HL-60 (cell line): ENCODE results near the gene C1orf226.

Experiments used
- CTCF ChIP-seq: IDR thresholded peaks from one replicate; pipeline ENCODE4 v1.5.1; 2011; ENCODE audit warnings: low read length, control low read depth, inconsistent platforms; ENCODE audit not compliant: insufficient read depth
- GABPA ChIP-seq: IDR thresholded peaks from 2 replicates; pipeline ENCODE4 v1.6.1; 2012; ENCODE audit warnings: low read depth
- POLR2AphosphoS5 ChIP-seq: IDR thresholded peaks from 2 replicates; pipeline ENCODE4 v1.6.1; 2012; ENCODE audit warnings: low read depth

- no peak for TF ChIP-seq CTCF
- no peak for TF ChIP-seq POLR2AphosphoS5
- no peak for TF ChIP-seq GABPA
These were observed 21.2 kb upstream of the C1orf226 start for GRCh38 chr1:162360237-162360873.
